IPS DF 6.9 (cell line): ENCODE data around the gene RELA.
A peak's percentile ranks its signal among the peaks of the same experiment; 100 is the strongest.

Source experiments
- DNase-seq: peaks from one replicate; pipeline ENCODE4 v3.0.0-alpha.2; 2013; ENCODE audit warnings: low read depth, low spot score
- H3K27ac ChIP-seq: one replicate; pipeline ENCODE4 v1.5.1; 2013; ENCODE audit warnings: low read length, control low read depth
- H3K27me3 ChIP-seq: 2 replicates; pipeline ENCODE4 v1.6.1; 2013; ENCODE audit warnings: mild to moderate bottlenecking, low read length; ENCODE audit not compliant: control insufficient read depth, insufficient read depth
- H3K36me3 ChIP-seq: 2 replicates; pipeline ENCODE4 v1.6.1; 2013; ENCODE audit warnings: low read length; ENCODE audit not compliant: control insufficient read depth, insufficient read depth
- H3K4me1 ChIP-seq: 2 replicates; pipeline ENCODE4 v1.6.1; 2013; ENCODE audit warnings: low read length; ENCODE audit not compliant: control insufficient read depth, insufficient read depth
- H3K4me3 ChIP-seq: 2 replicates; pipeline ENCODE4 v1.5.1; 2013; ENCODE audit warnings: mild to moderate bottlenecking, low read length
- H3K9me3 ChIP-seq: 2 replicates; pipeline ENCODE4 v1.6.1; 2013; ENCODE audit warnings: low read length, inconsistent platforms; ENCODE audit not compliant: control insufficient read depth, insufficient read depth
- WGBS: extraction: QIAGEN DNeasy Blood & Tissue Kit; methylation state at CpG from one replicate; pipeline ENCODE4 v1.1.7; 2013; ENCODE audit warnings: mixed read lengths, missing lambda C conversion rate; ENCODE audit not compliant: insufficient read length, insufficient coverage; 5-methylcytosine and 5-hydroxymethylcytosine counted together

The RELA gene

DNA sequence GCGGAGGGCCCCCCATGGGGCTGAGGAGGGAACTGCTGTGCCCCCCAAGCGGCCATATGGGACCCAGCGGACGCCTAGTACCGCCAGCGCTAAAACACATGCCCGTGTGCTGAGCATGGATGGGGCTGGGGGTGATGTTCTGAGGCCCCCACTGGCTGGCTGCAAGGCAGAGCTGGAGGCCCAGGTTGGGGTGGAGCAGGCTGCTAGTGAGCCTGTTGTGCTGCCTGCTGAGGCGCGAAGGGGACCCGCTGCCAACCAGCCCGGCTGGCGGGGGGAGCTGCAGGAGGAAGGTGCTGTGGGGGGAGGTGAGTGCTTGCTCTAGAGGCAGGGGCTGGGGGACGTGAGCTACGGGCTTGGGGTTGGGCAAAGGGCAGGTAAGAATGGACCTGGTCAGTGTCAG, 44.0 kb downstream of the RELA start:
- peaks cover 2% of the 10 kb centered on the region; the same call in 1 of the 2 replicates for H3K4me1 ChIP-seq
- H3K27me3 ChIP-seq, result no peaks in the 10 kb centered on the region
- no CpG with 5 or more reads among the region's 14 CpGs for WGBS
- peaks cover 37% of the 10 kb centered on the region for H3K36me3 ChIP-seq
- DNase-seq, result no peak
- H3K27ac ChIP-seq, result no peak overlapping the region
- no peaks in the 10 kb centered on the region for H3K9me3 ChIP-seq
- H3K4me3 ChIP-seq, result no peak overlapping the region

GRCh38 chr11:65617990-65618751, 44.5 kb downstream of the RELA start:
- Histone ChIP-seq H3K4me3 (no peak overlapping the region), H3K36me3 (peaks cover 37% of the 10 kb centered on the region), H3K4me1 (peaks cover 4% of the 10 kb centered on the region; the same call in 1 of the 2 replicates), H3K9me3 (no peaks in the 10 kb centered on the region), H3K27me3 (no peaks in the 10 kb centered on the region), H3K27ac (no peak overlapping the region)
- WGBS, result no CpG with 5 or more reads among the region's 33 CpGs
- DNase-seq, result no peak

- H3K4me1 ChIP-seq, result peaks cover 4% of the 10 kb centered on the region; the same call in 1 of the 2 replicates
These were observed 45.4 kb downstream of the RELA start for GRCh38 chr11:65617136-65617850.

GRCh38 chr11:65616575-65617001, 46.1 kb downstream of the RELA start:
- no peak overlapping the region for H3K27ac ChIP-seq

More at GRCh38 chr11:65617136-65617850, 45.4 kb downstream of the RELA start:
- WGBS, result no CpG with 5 or more reads among the region's 17 CpGs
- no peak overlapping the region for H3K4me3 ChIP-seq
- peaks cover 37% of the 10 kb centered on the region for H3K36me3 ChIP-seq
- no peaks in the 10 kb centered on the region for H3K9me3 ChIP-seq
- no peak for DNase-seq
- no peak overlapping the region for H3K27ac ChIP-seq
- no peaks in the 10 kb centered on the region for H3K27me3 ChIP-seq

DNA sequence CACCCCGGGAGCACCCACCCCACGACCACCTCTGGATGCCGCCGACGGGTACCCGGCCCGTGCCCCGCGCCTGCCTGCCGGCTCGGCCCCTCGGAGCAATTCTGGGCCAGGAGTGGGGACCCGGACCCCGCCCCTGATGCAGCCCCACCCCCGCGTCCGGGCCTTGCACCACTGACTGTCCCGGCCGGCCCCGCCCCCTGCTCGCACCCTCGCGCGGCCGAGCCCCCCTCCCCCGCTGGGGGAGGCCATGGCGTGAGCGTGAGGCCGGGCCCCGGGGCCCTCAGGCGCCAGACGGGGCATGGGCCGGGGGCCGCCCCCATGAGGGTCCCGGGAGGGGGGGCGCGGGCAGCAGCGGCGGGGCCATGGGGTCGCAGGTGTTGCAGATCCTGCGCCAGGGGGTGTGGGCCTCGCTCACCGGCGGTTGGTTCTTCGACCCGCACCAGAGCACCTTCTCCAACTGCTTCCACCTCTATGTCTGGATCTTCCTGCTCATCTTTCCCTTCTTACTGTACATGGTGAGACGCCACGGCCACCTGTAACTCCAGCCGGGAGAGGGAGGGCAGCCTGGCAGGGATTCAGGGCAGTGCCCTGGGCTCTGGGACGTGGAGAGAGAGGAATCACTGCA, 46.7 kb downstream of the RELA start:
- no peaks in the 10 kb centered on the region for H3K27me3 ChIP-seq
- no peaks in the 10 kb centered on the region for H3K9me3 ChIP-seq
- peaks cover 4% of the 10 kb centered on the region; the same call in 1 of the 2 replicates for H3K4me1 ChIP-seq
- no peak for DNase-seq
- WGBS, result no CpG with 5 or more reads among the region's 50 CpGs
- peaks cover 37% of the 10 kb centered on the region for H3K36me3 ChIP-seq
- peak overlapping the region; percentile 90 for H3K4me3 ChIP-seq
- no peak overlapping the region for H3K27ac ChIP-seq

More at GRCh38 chr11:65616575-65617001, 46.1 kb downstream of the RELA start:
- WGBS, result no CpG with 5 or more reads among the region's 10 CpGs
- H3K4me3 ChIP-seq, result peak overlapping the region; percentile 90; the same call in 1 of the 2 replicates
- H3K36me3 ChIP-seq, result peaks cover 37% of the 10 kb centered on the region
- no peaks in the 10 kb centered on the region for H3K27me3 ChIP-seq
- DNase-seq, result no peak
- no peaks in the 10 kb centered on the region for H3K9me3 ChIP-seq
- peaks cover 4% of the 10 kb centered on the region; the same call in 1 of the 2 replicates for H3K4me1 ChIP-seq

GRCh38 chr11:65615229-65615949, 47.3 kb downstream of the RELA start, which contains the start of gene PCNX3:
TSS of gene PCNX3 (plus strand) at chr11:65615776. CDS start at chr11:65616312, 536 bp downstream.
- H3K27me3 ChIP-seq, result no peaks in the 10 kb centered on the region
- peak within 1 kb of the TSS; percentile 90 for H3K4me3 ChIP-seq
- H3K27ac ChIP-seq, result no peak within 1 kb of the TSS
- H3K9me3 ChIP-seq, result no peaks in the 10 kb centered on the region
- no CpG with 5 or more reads among the region's 55 CpGs for WGBS
- H3K36me3 ChIP-seq, result peaks cover 31% of the 10 kb centered on the region
- H3K4me1 ChIP-seq, result peaks cover 4% of the 10 kb centered on the region; the same call in 1 of the 2 replicates
- peak; percentile 100 for DNase-seq

GRCh38 chr11:65613091-65613928, 49.4 kb downstream of the RELA start:
- Histone ChIP-seq H3K4me3 (peak overlapping the region; percentile 69), H3K36me3 (peaks cover 11% of the 10 kb centered on the region; the same call in 1 of the 2 replicates), H3K27ac (no peak overlapping the region), H3K27me3 (no peaks in the 10 kb centered on the region), H3K9me3 (no peaks in the 10 kb centered on the region), H3K4me1 (peaks cover 4% of the 10 kb centered on the region; the same call in 1 of the 2 replicates)
- DNase-seq, result no peak
- no CpG with 5 or more reads among the region's 43 CpGs for WGBS

DNA sequence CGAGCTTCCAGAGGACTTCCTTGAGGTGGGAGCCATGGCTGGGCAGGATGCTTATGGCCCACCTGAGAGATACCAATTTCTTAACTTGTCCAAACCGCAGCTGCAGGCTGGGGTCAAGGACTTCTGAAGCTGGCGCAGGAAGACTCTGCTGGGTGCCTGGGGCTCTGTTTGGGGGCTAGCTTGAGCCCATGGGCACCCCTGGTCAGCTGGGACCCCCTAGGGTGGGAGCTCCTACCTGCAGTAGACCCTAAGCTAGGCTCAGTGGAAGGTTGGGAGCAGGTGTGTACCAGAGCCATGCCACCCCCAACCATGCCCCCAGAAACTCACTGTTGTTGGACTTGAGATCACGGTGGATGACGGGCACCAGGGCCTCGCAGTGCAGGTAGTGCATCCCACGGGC, 50.0 kb downstream of the RELA start:
- DNase-seq, result no peak
- no peak overlapping the region for H3K4me3 ChIP-seq
- H3K27ac ChIP-seq, result no peak overlapping the region
- peaks cover 6% of the 10 kb centered on the region for H3K4me1 ChIP-seq
- no peaks in the 10 kb centered on the region for H3K9me3 ChIP-seq
- H3K27me3 ChIP-seq, result no peaks in the 10 kb centered on the region
- no CpG with 5 or more reads among the region's 7 CpGs for WGBS
- 0 out of 2 replicates have a peak, but pooled peaks cover 7% of the 10 kb centered on the region for H3K36me3 ChIP-seq

DNA sequence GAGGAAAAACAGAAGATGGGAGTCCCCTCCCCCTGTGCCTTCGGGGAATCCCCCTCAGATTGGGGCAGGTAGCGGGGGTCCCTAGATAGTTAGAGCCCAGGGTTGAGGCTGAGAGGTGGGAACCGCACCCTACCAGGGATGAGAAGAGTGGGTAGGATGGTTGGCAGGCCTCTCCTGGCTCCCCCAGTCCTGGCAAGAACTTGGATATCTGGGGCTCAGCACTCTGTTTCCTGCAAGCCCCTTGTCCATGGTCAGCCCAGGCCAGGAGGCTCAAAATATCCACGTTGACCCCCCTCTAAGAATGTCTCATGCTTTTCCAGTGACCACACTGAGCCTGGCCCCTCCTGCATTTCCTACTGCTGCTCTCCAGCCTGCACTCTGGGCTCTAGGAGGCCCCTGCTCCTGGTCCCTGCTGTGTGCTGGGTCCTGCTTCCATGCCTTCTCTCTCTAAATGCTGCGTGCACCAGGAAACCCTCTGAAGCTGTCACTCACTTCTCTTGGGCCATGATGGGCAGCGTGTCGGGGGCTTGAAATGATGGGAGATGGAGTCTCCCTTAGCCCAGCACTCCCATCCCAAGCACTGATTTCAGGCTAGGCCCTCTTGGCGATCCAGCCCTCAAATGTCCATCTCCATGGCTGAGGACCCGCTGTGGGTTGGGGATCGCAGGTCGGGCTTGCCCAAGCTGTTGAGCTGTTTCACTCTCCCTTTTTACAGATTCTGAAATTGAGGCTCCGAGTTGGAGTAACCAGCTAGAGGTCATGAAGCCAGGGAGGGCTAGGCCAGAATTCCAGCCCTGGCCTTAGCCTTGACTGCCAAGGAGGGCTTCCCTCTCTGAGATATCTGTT, 50.7 kb downstream of the RELA start:
- Histone ChIP-seq H3K4me1 (peaks cover 7% of the 10 kb centered on the region), H3K27me3 (no peaks in the 10 kb centered on the region), H3K27ac (no peak overlapping the region), H3K36me3 (no peaks in the 10 kb centered on the region), H3K9me3 (no peaks in the 10 kb centered on the region), H3K4me3 (no peak overlapping the region)
- no CpG with 5 or more reads among the region's 12 CpGs for WGBS
- DNase-seq, result no peak
